HEK293 (cell line): ENCODE measurements around the gene MND1.

Experiments
- CTCF ChIA-PET: fragments of 350-600 bp; formaldehyde crosslinking; extraction: SDS; loops from one replicate; lab custom pipeline; 2021; ENCODE audit warnings: antibody characterized with exemption; lab: Yijun Ruan, JAX
- POLR2A ChIA-PET: fragments of 300-600 bp; formaldehyde crosslinking; extraction: SDS; loops from one replicate; lab custom pipeline; 2020; ENCODE audit warnings: antibody characterized with exemption, inconsistent platforms; lab: Yijun Ruan, JAX
- H3K27ac ChIP-seq: fragments of 200-500 bp; sonication (Bioruptor generic); 2 replicates; pipeline ENCODE4 v1.5.1; 2014; ENCODE audit warnings: low read depth, low read length, control low read depth, inconsistent platforms; ENCODE audit errors: extremely low read depth
- H3K36me3 ChIP-seq, 2 experiments: fragments of 200-500 bp in 1 of 2; sonication (Bioruptor generic) in 1 of 2; 1 replicate in 1 of 2; 2 replicates in 1 of 2; pipeline ENCODE4 v1.5.1; 2014 to 2017; ENCODE audit warnings: inconsistent platforms in 2 of 2, low read length in 2 of 2; ENCODE audit not compliant: control insufficient read depth in 2 of 2, insufficient read depth in 1 of 2
- H3K4me1 ChIP-seq: fragments of 200-500 bp; sonication (Bioruptor generic); 2 replicates; pipeline ENCODE4 v1.5.1; 2014; ENCODE audit warnings: mild to moderate bottlenecking, low read length, inconsistent platforms; ENCODE audit not compliant: control insufficient read depth, insufficient read depth
- H3K4me3 ChIP-seq: 2 replicates; pipeline ENCODE4 v1.5.1; 2011; ENCODE audit warnings: low read depth, mild to moderate bottlenecking, control low read depth, low read length, moderate library complexity
- H3K9me3 ChIP-seq: fragments of 200-500 bp; sonication (Bioruptor generic); 2 replicates; pipeline ENCODE4 v1.5.1; 2014; ENCODE audit warnings: low read depth, low read length, inconsistent platforms; ENCODE audit not compliant: control insufficient read depth, insufficient read depth
- BCL11A ChIP-seq: fragments of 450-650 bp; formaldehyde crosslinking; IDR thresholded peaks from 2 replicates; pipeline ENCODE4 v1.5.1; 2016; ENCODE audit warnings: low read depth, missing biosample characterization, missing genetic modification characterization
- KLF9 ChIP-seq: fragments of 450-650 bp; formaldehyde crosslinking; IDR thresholded peaks from 2 replicates; pipeline ENCODE4 v1.5.1; 2016; ENCODE audit warnings: missing biosample characterization, missing genetic modification characterization, low read depth
- OSR2 ChIP-seq: fragments of 450-650 bp; formaldehyde crosslinking; IDR thresholded peaks from 2 replicates; pipeline ENCODE4 v1.5.1; 2016; ENCODE audit warnings: missing biosample characterization, missing genetic modification characterization
- SCRT1 ChIP-seq: fragments of 450-650 bp; formaldehyde crosslinking; IDR thresholded peaks from 2 replicates; pipeline ENCODE4 v1.5.1; 2016; ENCODE audit warnings: missing biosample characterization, missing genetic modification characterization, borderline replicate concordance
- TRIM28 ChIP-seq: IDR thresholded peaks from 2 replicates; pipeline ENCODE4 v1.6.1; 2011; ENCODE audit warnings: low read length, control low read depth, borderline replicate concordance
- TSHZ1 ChIP-seq: fragments of 450-650 bp; formaldehyde crosslinking; IDR thresholded peaks from 2 replicates; pipeline ENCODE4 v1.5.1; 2016; ENCODE audit warnings: missing biosample characterization, missing genetic modification characterization, borderline replicate concordance
- ZBTB20 ChIP-seq: fragments of 450-650 bp; formaldehyde crosslinking; IDR thresholded peaks from 2 replicates; pipeline ENCODE4 v1.5.1; 2016; ENCODE audit warnings: missing biosample characterization, missing genetic modification characterization
- ZBTB48 ChIP-seq: fragments of 450-650 bp; formaldehyde crosslinking; IDR thresholded peaks from 2 replicates; pipeline ENCODE4 v1.5.1; 2016; ENCODE audit warnings: missing biosample characterization, missing genetic modification characterization
- ZBTB6 ChIP-seq: fragments of 450-650 bp; formaldehyde crosslinking; IDR thresholded peaks from 2 replicates; pipeline ENCODE4 v1.5.1; 2017; ENCODE audit warnings: missing biosample characterization, missing genetic modification characterization
- ZNF121 ChIP-seq: fragments of 450-650 bp; formaldehyde crosslinking; IDR thresholded peaks from 2 replicates; pipeline ENCODE4 v1.5.1; 2016; ENCODE audit warnings: missing biosample characterization, missing genetic modification characterization
- ZNF140 ChIP-seq: fragments of 450-650 bp; formaldehyde crosslinking; IDR thresholded peaks from 2 replicates; pipeline ENCODE4 v1.5.1; 2016; ENCODE audit warnings: missing biosample characterization, missing genetic modification characterization
- ZNF169 ChIP-seq: fragments of 450-650 bp; formaldehyde crosslinking; IDR thresholded peaks from 2 replicates; pipeline ENCODE4 v1.5.1; 2016; ENCODE audit warnings: missing biosample characterization, missing genetic modification characterization
- ZNF221 ChIP-seq: fragments of 450-650 bp; formaldehyde crosslinking; IDR thresholded peaks from 2 replicates; pipeline ENCODE4 v1.5.1; 2017; ENCODE audit warnings: missing biosample characterization, missing genetic modification characterization, borderline replicate concordance
- ZNF324 ChIP-seq: fragments of 450-650 bp; formaldehyde crosslinking; IDR thresholded peaks from 2 replicates; pipeline ENCODE4 v1.5.1; 2016; ENCODE audit warnings: missing biosample characterization, missing genetic modification characterization
- ZNF341 ChIP-seq: fragments of 450-650 bp; formaldehyde crosslinking; IDR thresholded peaks from 2 replicates; pipeline ENCODE4; 2016; ENCODE audit warnings: low read depth, missing biosample characterization, missing genetic modification characterization
- ZNF366 ChIP-seq: fragments of 450-650 bp; formaldehyde crosslinking; conservative IDR thresholded peaks from 2 replicates; pipeline ENCODE4 v1.5.1; 2016; ENCODE audit warnings: missing biosample characterization, missing genetic modification characterization
- ZNF391 ChIP-seq: fragments of 450-650 bp; formaldehyde crosslinking; IDR thresholded peaks from 2 replicates; pipeline ENCODE4 v1.5.1; 2016; ENCODE audit warnings: low read depth, missing biosample characterization, missing genetic modification characterization, borderline replicate concordance
- ZNF621 ChIP-seq: fragments of 450-650 bp; formaldehyde crosslinking; IDR thresholded peaks from 2 replicates; pipeline ENCODE4 v1.5.1; 2017; ENCODE audit warnings: missing biosample characterization, missing genetic modification characterization
- ZSCAN16 ChIP-seq: fragments of 450-650 bp; formaldehyde crosslinking; IDR thresholded peaks from 2 replicates; pipeline ENCODE4 v1.5.1; 2016; ENCODE audit warnings: missing biosample characterization, missing genetic modification characterization
- TF ChIP-seq, protein P1 (sequence below): fragments of 450-650 bp; formaldehyde crosslinking; IDR thresholded peaks from 2 replicates; pipeline ENCODE4 v1.5.0; 2017; ENCODE audit warnings: missing biosample characterization, missing genetic modification characterization, borderline replicate concordance

The MND1 gene

GRCh38 chr4:153384160-153384559 is 39.7 kb downstream of the MND1 start (continued):
- TF ChIP-seq ZBTB6 (tag by site-specific recombination) (no peak), ZSCAN16 (no peak), ZNF324 (no peak), ZNF121 (no peak), BCL11A (tag by site-specific recombination) (no peak), TRIM28 (no peak), ZBTB20 (tag by site-specific recombination) (no peak), ZBTB48 (tag by site-specific recombination) (no peak), ZNF341 (tag by site-specific recombination) (no peak), KLF9 (tag by site-specific recombination) (no peak), ZNF221 (tag by site-specific recombination) (no peak), ZNF366 (tag by site-specific recombination) (no peak), ZNF621 (no peak), OSR2 (no peak)
- TF ChIP-seq, protein P1, sequence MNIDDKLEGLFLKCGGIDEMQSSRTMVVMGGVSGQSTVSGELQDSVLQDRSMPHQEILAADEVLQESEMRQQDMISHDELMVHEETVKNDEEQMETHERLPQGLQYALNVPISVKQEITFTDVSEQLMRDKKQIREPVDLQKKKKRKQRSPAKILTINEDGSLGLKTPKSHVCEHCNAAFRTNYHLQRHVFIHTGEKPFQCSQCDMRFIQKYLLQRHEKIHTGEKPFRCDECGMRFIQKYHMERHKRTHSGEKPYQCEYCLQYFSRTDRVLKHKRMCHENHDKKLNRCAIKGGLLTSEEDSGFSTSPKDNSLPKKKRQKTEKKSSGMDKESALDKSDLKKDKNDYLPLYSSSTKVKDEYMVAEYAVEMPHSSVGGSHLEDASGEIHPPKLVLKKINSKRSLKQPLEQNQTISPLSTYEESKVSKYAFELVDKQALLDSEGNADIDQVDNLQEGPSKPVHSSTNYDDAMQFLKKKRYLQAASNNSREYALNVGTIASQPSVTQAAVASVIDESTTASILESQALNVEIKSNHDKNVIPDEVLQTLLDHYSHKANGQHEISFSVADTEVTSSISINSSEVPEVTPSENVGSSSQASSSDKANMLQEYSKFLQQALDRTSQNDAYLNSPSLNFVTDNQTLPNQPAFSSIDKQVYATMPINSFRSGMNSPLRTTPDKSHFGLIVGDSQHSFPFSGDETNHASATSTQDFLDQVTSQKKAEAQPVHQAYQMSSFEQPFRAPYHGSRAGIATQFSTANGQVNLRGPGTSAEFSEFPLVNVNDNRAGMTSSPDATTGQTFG: no peak

DNA sequence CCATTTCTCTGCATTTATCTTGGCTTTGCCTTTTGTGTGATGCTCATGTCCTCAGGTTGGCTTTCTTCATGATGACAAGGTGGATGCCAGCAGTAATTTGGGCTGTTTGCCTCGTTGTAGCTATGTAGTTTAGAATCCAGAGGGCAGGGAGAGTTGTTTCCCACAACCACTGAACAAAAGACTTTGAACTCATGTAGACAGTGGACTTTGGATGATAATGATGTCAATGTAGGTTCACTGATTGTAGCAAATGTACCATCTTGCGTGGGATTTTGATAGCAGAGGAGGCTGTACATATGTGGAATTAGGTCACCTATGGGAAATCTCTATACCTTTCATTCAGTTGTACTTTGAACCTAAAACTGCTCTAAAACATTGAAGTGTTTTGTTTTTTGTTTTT is 41.3 kb downstream of the MND1 start:
- Histone ChIP-seq H3K4me3 (no peak overlapping the region), H3K9me3 (no peaks in the 10 kb centered on the region), H3K4me1 (no peaks in the 10 kb centered on the region), H3K27ac (no peak overlapping the region), H3K36me3 (peaks cover 0 to 3% of the 10 kb centered on the region in 2 experiments; a peak in 1 of 3 replicates)
- ChIA-PET CTCF (interaction anchor here (1.1 kb wide), 1 partner anchor 10 kb away, joined by 4 read pairs; no protein-coding TSS in a partner anchor), POLR2A (no interaction called here)
- TF ChIP-seq SCRT1 (tag by site-specific recombination): no peak
- no peak for TF ChIP-seq ZNF140 (tag by site-specific recombination)

DNA sequence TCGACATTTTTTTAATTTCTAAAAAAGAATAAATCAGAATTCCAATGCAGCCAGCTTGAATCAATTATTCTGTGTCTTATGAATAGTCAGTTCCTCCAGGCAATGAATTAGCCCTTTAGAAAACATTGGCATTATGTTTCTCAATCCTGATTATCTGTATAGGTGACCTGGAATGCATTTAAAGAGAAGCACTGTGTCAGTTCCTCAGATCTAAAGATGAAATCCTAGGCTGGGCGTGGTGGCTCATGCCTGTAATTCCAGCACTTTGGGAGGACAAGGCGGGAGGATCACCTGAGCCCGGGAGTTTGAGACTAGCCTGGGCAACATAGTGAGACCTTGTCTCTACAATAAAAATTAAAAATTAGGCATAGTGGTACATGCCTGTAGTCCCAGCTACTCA is 43.5 kb downstream of the MND1 start:
- no peak for TF ChIP-seq ZNF169
- no peak for TF ChIP-seq ZNF391 (tag by site-specific recombination)
- no peak for TF ChIP-seq TSHZ1 (tag by site-specific recombination)
- ChIA-PET CTCF (interaction anchor here (1.1 kb wide), 1 partner anchor 255 kb away, joined by 5 read pairs; no protein-coding TSS in a partner anchor), POLR2A (no interaction called here)
- no peak overlapping the region for H3K4me3 ChIP-seq
- no peaks in the 10 kb centered on the region; a peak in 1 of 3 replicates for H3K36me3 ChIP-seq
- no peaks in the 10 kb centered on the region for H3K9me3 ChIP-seq
- H3K27ac ChIP-seq: no peak overlapping the region
- no peaks in the 10 kb centered on the region for H3K4me1 ChIP-seq
